Measurements from ENCODE around the gene PTPRE.

DNA sequence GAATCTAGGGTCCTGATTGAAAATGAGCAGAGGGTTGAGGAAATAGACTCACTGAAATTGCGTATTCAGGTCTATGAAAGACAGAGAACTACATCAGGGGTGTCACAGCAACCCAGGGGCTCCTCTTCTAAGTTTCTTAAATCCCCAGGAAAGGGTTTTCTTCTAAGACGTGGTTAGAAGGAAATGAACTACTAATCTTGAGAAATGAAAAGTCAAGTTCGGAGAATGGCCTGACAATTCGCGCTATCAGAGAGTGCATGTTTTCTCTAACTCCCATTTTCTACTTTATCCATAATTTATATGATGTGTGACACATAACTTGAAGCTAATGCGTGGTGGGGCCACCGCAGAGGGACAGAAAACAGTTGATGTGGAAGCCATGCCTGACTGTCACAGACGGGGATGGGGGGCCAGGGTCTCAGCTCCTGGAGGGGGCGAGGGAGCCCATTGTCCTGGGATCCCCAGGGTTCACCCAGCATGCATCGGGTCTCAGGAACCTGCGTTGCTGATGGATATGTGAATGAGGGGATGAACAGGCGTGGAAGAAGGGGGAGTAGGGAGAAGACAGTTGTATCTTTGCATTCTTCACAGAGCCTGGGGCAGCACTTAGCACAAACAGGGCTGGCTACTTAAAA lies 86.3 kb downstream of the PTPRE start:
- TF ChIP-seq ZFX (IDR thresholded peaks at IDR 0.05): no peak
- TF ChIP-seq, protein P1, sequence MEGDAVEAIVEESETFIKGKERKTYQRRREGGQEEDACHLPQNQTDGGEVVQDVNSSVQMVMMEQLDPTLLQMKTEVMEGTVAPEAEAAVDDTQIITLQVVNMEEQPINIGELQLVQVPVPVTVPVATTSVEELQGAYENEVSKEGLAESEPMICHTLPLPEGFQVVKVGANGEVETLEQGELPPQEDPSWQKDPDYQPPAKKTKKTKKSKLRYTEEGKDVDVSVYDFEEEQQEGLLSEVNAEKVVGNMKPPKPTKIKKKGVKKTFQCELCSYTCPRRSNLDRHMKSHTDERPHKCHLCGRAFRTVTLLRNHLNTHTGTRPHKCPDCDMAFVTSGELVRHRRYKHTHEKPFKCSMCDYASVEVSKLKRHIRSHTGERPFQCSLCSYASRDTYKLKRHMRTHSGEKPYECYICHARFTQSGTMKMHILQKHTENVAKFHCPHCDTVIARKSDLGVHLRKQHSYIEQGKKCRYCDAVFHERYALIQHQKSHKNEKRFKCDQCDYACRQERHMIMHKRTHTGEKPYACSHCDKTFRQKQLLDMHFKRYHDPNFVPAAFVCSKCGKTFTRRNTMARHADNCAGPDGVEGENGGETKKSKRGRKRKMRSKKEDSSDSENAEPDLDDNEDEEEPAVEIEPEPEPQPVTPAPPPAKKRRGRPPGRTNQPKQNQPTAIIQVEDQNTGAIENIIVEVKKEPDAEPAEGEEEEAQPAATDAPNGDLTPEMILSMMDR (conservative IDR thresholded peaks at IDR 0.05): no peak

Data from C4-2B (cell line).